Activated T-helper 2 cell treated with anti-CD3 and anti-CD28 coated beads, Interferon-gamma antibody, Interleukin-2, Interleukin-4, amounts not matched to agents 10 μg/mL and 5 μg/mL and 100 μg/mL, durations not matched to agents 14 hours and 24 hours and 36 hours (primary cell): ENCODE results near the gene ZNF76. TPM values are rescaled to one million over a fixed set of nuclear protein-coding genes. Genes with fewer than 3 reads are reported as not detected.
"Not testable (repeated sequence)": the region's sequence is repeated elsewhere in the genome, so short reads cannot be mapped to it uniquely, and the experiment has no call there.

ENCODE experiments used
- DNase-seq: peaks from one replicate; pipeline ENCODE4 v3.0.0; 2021; ENCODE audit warnings: low spot score
- H3K27ac Mint-ChIP-seq: one replicate; pipeline ENCODE4 v1.8.0; 2021; ENCODE audit warnings: mixed read lengths
- H3K27me3 Mint-ChIP-seq: one replicate; pipeline ENCODE4 v1.8.0; 2021; ENCODE audit warnings: low read depth, mixed read lengths
- H3K36me3 Mint-ChIP-seq: one replicate; pipeline ENCODE4 v1.8.0; 2021; ENCODE audit warnings: low read depth, mixed read lengths
- H3K4me1 Mint-ChIP-seq: one replicate; pipeline ENCODE4 v1.8.0; 2021; ENCODE audit warnings: low read depth, mixed read lengths
- H3K4me3 Mint-ChIP-seq: one replicate; pipeline ENCODE4 v1.8.0; 2021; ENCODE audit warnings: low read depth, mild to moderate bottlenecking, moderate library complexity, mixed read lengths
- H3K9me3 Mint-ChIP-seq: one replicate; pipeline ENCODE4 v1.8.0; 2021; ENCODE audit warnings: mixed read lengths
- intact Hi-C: fragments of 100-400 bp; cut with micrococcal nuclease; formaldehyde crosslinking; loops from one replicate; pipeline ENCODE4 v1.15.1; 2023
- total RNA-seq: library from RNA; stranded (reverse); gene quantifications from 2 replicates; pipeline ENCODE4 v1.2.3, GENCODE V29; 2022

Gene ZNF76
- total RNA-seq, 1 donor from 2014 or later = 37.5 TPM

- no peak for DNase-seq
- Mint-ChIP-seq H3K4me1 (peaks cover 62% of the 10 kb centered on the region), H3K36me3 (peaks cover 88% of the 10 kb centered on the region), H3K27ac (peak overlapping the region; percentile 93), H3K27me3 (no peaks in the 10 kb centered on the region), H3K9me3 (no peaks in the 10 kb centered on the region), H3K4me3 (peak overlapping the region; percentile 15)
- intact Hi-C loops = no loop called here
Observed at GRCh38 chr6:35312807-35313206, 53.3 kb downstream of the ZNF76 start.

GRCh38 chr6:35317483-35318195 is 58.1 kb downstream of the ZNF76 start:
- Mint-ChIP-seq H3K27ac (no peak overlapping the region), H3K27me3 (no peaks in the 10 kb centered on the region)

GRCh38 chr6:35318196-35319171 is 58.9 kb downstream of the ZNF76 start:
- Mint-ChIP-seq H3K27me3 (no peaks in the 10 kb centered on the region), H3K4me1 (peaks cover 16% of the 10 kb centered on the region), H3K36me3 (peaks cover 87% of the 10 kb centered on the region), H3K4me3 (no peak overlapping the region), H3K27ac (no peak overlapping the region), H3K9me3 (no peaks in the 10 kb centered on the region)
- intact Hi-C loops = no loop called here
- DNase-seq = no peak

More at GRCh38 chr6:35317483-35318195, 58.1 kb downstream of the ZNF76 start:
- Mint-ChIP-seq H3K4me3 (no peak overlapping the region), H3K4me1 (peaks cover 21% of the 10 kb centered on the region), H3K36me3 (peaks cover 88% of the 10 kb centered on the region), H3K9me3 (no peaks in the 10 kb centered on the region)
- no peak for DNase-seq
- intact Hi-C loops = no loop called here

- peak overlapping the region; percentile 26 for H3K27ac Mint-ChIP-seq
- peaks cover 9% of the 10 kb centered on the region for H3K4me1 Mint-ChIP-seq
- peaks cover 80% of the 10 kb centered on the region for H3K36me3 Mint-ChIP-seq
- H3K27me3 Mint-ChIP-seq = no peaks in the 10 kb centered on the region
- intact Hi-C loops = no loop called here
- no peaks in the 10 kb centered on the region for H3K9me3 Mint-ChIP-seq
- no peak overlapping the region for H3K4me3 Mint-ChIP-seq
- DNase-seq = no peak
Observed at GRCh38 chr6:35319346-35320030, 60.0 kb downstream of the ZNF76 start.

- no peak overlapping the region for H3K4me3 Mint-ChIP-seq
- no peaks in the 10 kb centered on the region for H3K27me3 Mint-ChIP-seq
- intact Hi-C loops = no loop called here
- peaks cover 80% of the 10 kb centered on the region for H3K36me3 Mint-ChIP-seq
- no peaks in the 10 kb centered on the region for H3K9me3 Mint-ChIP-seq
- H3K27ac Mint-ChIP-seq = no peak overlapping the region
- DNase-seq = no peak
- peaks cover 4% of the 10 kb centered on the region for H3K4me1 Mint-ChIP-seq
Observed at GRCh38 chr6:35320031-35320410, 60.5 kb downstream of the ZNF76 start.

GRCh38 chr6:35321091-35321490 is 61.6 kb downstream of the ZNF76 start:
- H3K27me3 Mint-ChIP-seq = no peaks in the 10 kb centered on the region
- no peak for DNase-seq
- peaks cover 77% of the 10 kb centered on the region for H3K36me3 Mint-ChIP-seq
- peaks cover 2% of the 10 kb centered on the region for H3K4me1 Mint-ChIP-seq
- intact Hi-C loops = no loop called here
- H3K4me3 Mint-ChIP-seq = no peak overlapping the region
- H3K27ac Mint-ChIP-seq = no peak overlapping the region
- no peaks in the 10 kb centered on the region for H3K9me3 Mint-ChIP-seq

GRCh38 chr6:35327349-35328027 is 68.0 kb downstream of the ZNF76 start:
- peaks cover 11% of the 10 kb centered on the region for H3K4me1 Mint-ChIP-seq
- no peaks in the 10 kb centered on the region for H3K27me3 Mint-ChIP-seq
- H3K9me3 Mint-ChIP-seq = no peaks in the 10 kb centered on the region
- peaks cover 36% of the 10 kb centered on the region for H3K36me3 Mint-ChIP-seq
- intact Hi-C loops = loop anchor here (1.0 kb wide), 1 partner anchor 30 kb away; the partner anchor contains the start of gene DEF6
- no peak overlapping the region for H3K4me3 Mint-ChIP-seq
- DNase-seq = peak; percentile 61
- H3K27ac Mint-ChIP-seq = peak overlapping the region; percentile 41

- no peak overlapping the region for H3K27ac Mint-ChIP-seq
- no peak overlapping the region for H3K4me3 Mint-ChIP-seq
- peaks cover 1% of the 10 kb centered on the region for H3K27me3 Mint-ChIP-seq
- intact Hi-C loops = no loop called here
- H3K9me3 Mint-ChIP-seq = peaks cover 4% of the 10 kb centered on the region
- peaks cover 14% of the 10 kb centered on the region for H3K4me1 Mint-ChIP-seq
- peaks cover 38% of the 10 kb centered on the region for H3K36me3 Mint-ChIP-seq
- DNase-seq = no peak
Observed at GRCh38 chr6:35328108-35328723, 68.7 kb downstream of the ZNF76 start.

GRCh38 chr6:35328965-35329364 is 69.4 kb downstream of the ZNF76 start:
- H3K27ac Mint-ChIP-seq, H3K27me3 Mint-ChIP-seq: not testable (repeated sequence)

GRCh38 chr6:35330541-35331119 is 71.1 kb downstream of the ZNF76 start:
- intact Hi-C loops = no loop called here
- Mint-ChIP-seq H3K9me3 (peaks cover 24% of the 10 kb centered on the region), H3K36me3 (peaks cover 42% of the 10 kb centered on the region), H3K27me3 (peaks cover 1% of the 10 kb centered on the region), H3K4me1 (peaks cover 27% of the 10 kb centered on the region), H3K27ac (no peak overlapping the region), H3K4me3 (no peak overlapping the region)
- DNase-seq = no peak

More at GRCh38 chr6:35328965-35329364, 69.4 kb downstream of the ZNF76 start:
- H3K4me3 Mint-ChIP-seq, intact Hi-C loops, DNase-seq: not testable (repeated sequence)
- Mint-ChIP-seq H3K4me1 (peaks cover 20% of the 10 kb centered on the region), H3K9me3 (peaks cover 12% of the 10 kb centered on the region), H3K36me3 (peaks cover 39% of the 10 kb centered on the region)

GRCh38 chr6:35332074-35332887 is 72.7 kb downstream of the ZNF76 start:
- Mint-ChIP-seq H3K36me3 (peaks cover 51% of the 10 kb centered on the region), H3K9me3 (peaks cover 27% of the 10 kb centered on the region), H3K4me1 (peaks cover 30% of the 10 kb centered on the region)
- intact Hi-C loops, H3K4me3 Mint-ChIP-seq, H3K27me3 Mint-ChIP-seq, H3K27ac Mint-ChIP-seq: not testable (repeated sequence)
- peak; percentile 44 for DNase-seq
